ENCODE data around the gene PPIP5K2. TPM values are rescaled to one million over a fixed set of nuclear protein-coding genes. Genes with fewer than 3 reads are reported as not detected.
"Not testable (repeated sequence)": the region's sequence is repeated elsewhere in the genome, so short reads cannot be mapped to it uniquely, and the experiment has no call there.

PPIP5K2 gene
- polyA plus RNA-seq (ENCODE audit: insufficient read length in 4 of 4) = 10 to 100 TPM; 76.6 to 99.2 (median 83.2) TPM

- DNase-seq (ENCODE audit: low read depth in 4 of 4, low spot score in 2 of 4) = peak; percentile 94 to 99 (median 98)
Observed at GRCh38 chr5:103119765-103120606, at the start of gene PPIP5K2, which contains the start of gene GIN1. TSS of gene PPIP5K2 (plus strand) at chr5:103120301. CDS start at chr5:103129590, 9,289 bp downstream. TSS of gene GIN1 (minus strand) at chr5:103120138. CDS start at chr5:103108707, 11,431 bp downstream.

- not testable (repeated sequence) for DNase-seq (ENCODE audit: low read depth in 4 of 4, low spot score in 2 of 4)
Observed at GRCh38 chr5:103073500-103073899, 46.6 kb upstream of the PPIP5K2 start.

- no peak for DNase-seq (ENCODE audit: low read depth in 4 of 4, low spot score in 2 of 4)
Observed at GRCh38 chr5:103075442-103075841, 44.7 kb upstream of the PPIP5K2 start.

- DNase-seq (ENCODE audit: low read depth in 4 of 4, low spot score in 2 of 4) = no peak
Observed at GRCh38 chr5:103079796-103080195, 40.3 kb upstream of the PPIP5K2 start.

- no peak for DNase-seq (ENCODE audit: low read depth in 4 of 4, low spot score in 2 of 4)
Observed at GRCh38 chr5:103086547-103086946, 33.6 kb upstream of the PPIP5K2 start.

GRCh38 chr5:103089272-103089671, 30.8 kb upstream of the PPIP5K2 start:
- DNase-seq (ENCODE audit: low read depth in 4 of 4, low spot score in 2 of 4) = no peak

- no peak for DNase-seq (ENCODE audit: low read depth in 4 of 4, low spot score in 2 of 4)
Observed at GRCh38 chr5:103090791-103091190, 29.3 kb upstream of the PPIP5K2 start.

GRCh38 chr5:103092676-103093075, 27.4 kb upstream of the PPIP5K2 start:
- no peak for DNase-seq (ENCODE audit: low read depth in 4 of 4, low spot score in 2 of 4)

GRCh38 chr5:103093727-103094126, 26.4 kb upstream of the PPIP5K2 start:
- DNase-seq (ENCODE audit: low read depth in 4 of 4, low spot score in 2 of 4) = no peak

GRCh38 chr5:103094737-103095136, 25.4 kb upstream of the PPIP5K2 start:
- DNase-seq (ENCODE audit: low read depth in 4 of 4, low spot score in 2 of 4) = no peak

- no peak for DNase-seq (ENCODE audit: low read depth in 4 of 4, low spot score in 2 of 4)
Observed at GRCh38 chr5:103098993-103099392, 21.1 kb upstream of the PPIP5K2 start.

- no peak for DNase-seq (ENCODE audit: low read depth in 4 of 4, low spot score in 2 of 4)
Observed at GRCh38 chr5:103101079-103101750, 18.9 kb upstream of the PPIP5K2 start.

GRCh38 chr5:103102234-103102633, 17.9 kb upstream of the PPIP5K2 start:
- no peak for DNase-seq (ENCODE audit: low read depth in 4 of 4, low spot score in 2 of 4)

- no peak for DNase-seq (ENCODE audit: low read depth in 4 of 4, low spot score in 2 of 4)
Observed at GRCh38 chr5:103108086-103108485, 12.0 kb upstream of the PPIP5K2 start.

GRCh38 chr5:103109277-103109676, 10.8 kb upstream of the PPIP5K2 start:
- no peak for DNase-seq (ENCODE audit: low read depth in 4 of 4, low spot score in 2 of 4)

- no peak for DNase-seq (ENCODE audit: low read depth in 4 of 4, low spot score in 2 of 4)
Observed at GRCh38 chr5:103110403-103110802, 9.7 kb upstream of the PPIP5K2 start.

- no peak for DNase-seq (ENCODE audit: low read depth in 4 of 4, low spot score in 2 of 4)
Observed at GRCh38 chr5:103111468-103111867, 8.6 kb upstream of the PPIP5K2 start.

GRCh38 chr5:103112910-103113309, 7.2 kb upstream of the PPIP5K2 start:
- DNase-seq (ENCODE audit: low read depth in 4 of 4, low spot score in 2 of 4) = no peak

- no peak for DNase-seq (ENCODE audit: low read depth in 4 of 4, low spot score in 2 of 4)
Observed at GRCh38 chr5:103114440-103114839, 5.7 kb upstream of the PPIP5K2 start.

GRCh38 chr5:103117471-103117991, 2.6 kb upstream of the PPIP5K2 start:
- DNase-seq (ENCODE audit: low read depth in 4 of 4, low spot score in 2 of 4) = no peak

- DNase-seq (ENCODE audit: low read depth in 4 of 4, low spot score in 2 of 4) = peak in 1 of 4 donors; percentile 45
Observed at GRCh38 chr5:103119070-103119764, 884 bp upstream of the PPIP5K2 start.

Measured in left renal cortex interstitium (tissue), 4 donors.